SK-N-SH treated with all-trans-retinoic acid at 6 μM for 48 hours (cell line): ENCODE measurements around the gene PPBP.
"Not testable (repeated sequence)": the region's sequence is repeated elsewhere in the genome, so short reads cannot be mapped to it uniquely, and the experiment has no call there.

Source experiments
- ATAC-seq: fragments of 200-7000 bp; cut with Tn5 transposase; 3 replicates; pipeline ENCODE4 v1.9.1; 2020; ENCODE audit warnings: mild to moderate bottlenecking, moderate library complexity
- ARNTL ChIP-seq: fragments of 450-650 bp; formaldehyde crosslinking; IDR thresholded peaks from 2 replicates; pipeline ENCODE4 v1.5.0; 2020; ENCODE audit warnings: low read depth, mild to moderate bottlenecking, moderate library complexity, borderline replicate concordance
- BACH2 ChIP-seq: fragments of 250-450 bp; sonication (Bioruptor Pico); IDR thresholded peaks from 2 replicates; pipeline ENCODE4 v1.9.0; 2021; ENCODE audit warnings: mild to moderate bottlenecking, borderline replicate concordance
- CSDC2 ChIP-seq: fragments of 250-450 bp; sonication (Bioruptor Pico); IDR thresholded peaks from 2 replicates; pipeline ENCODE4 v1.5.0; 2020; ENCODE audit warnings: mild to moderate bottlenecking, moderate library complexity
- GLIS3 ChIP-seq: fragments of 250-450 bp; sonication (Bioruptor Pico); IDR thresholded peaks from 2 replicates; pipeline ENCODE4 v1.5.0; 2020; ENCODE audit warnings: mild to moderate bottlenecking, moderate library complexity
- ISL1 ChIP-seq: fragments of 250-450 bp; sonication (Bioruptor Pico); IDR thresholded peaks from 2 replicates; pipeline ENCODE4 v2.1.2; 2022; ENCODE audit warnings: mild to moderate bottlenecking, moderate library complexity
- OSR1 ChIP-seq: fragments of 250-450 bp; sonication (Bioruptor Pico); IDR thresholded peaks from 2 replicates; pipeline ENCODE4 v1.8.0; 2022; ENCODE audit warnings: moderate library complexity, mild to moderate bottlenecking, inconsistent platforms
- PPARA ChIP-seq: fragments of 250-450 bp; sonication (Bioruptor Pico); IDR thresholded peaks from 2 replicates; pipeline ENCODE4 v1.5.0; 2020; ENCODE audit warnings: mild to moderate bottlenecking, borderline replicate concordance
- SNAI2 ChIP-seq: fragments of 250-450 bp; sonication (Bioruptor Pico); IDR thresholded peaks from 2 replicates; pipeline ENCODE4 v1.5.0; 2020; ENCODE audit warnings: mild to moderate bottlenecking, moderate library complexity
- TCF4 ChIP-seq: fragments of 250-450 bp; sonication (Bioruptor Pico); IDR thresholded peaks from 2 replicates; pipeline ENCODE4 v1.8.0; 2021; ENCODE audit warnings: mild to moderate bottlenecking, moderate library complexity, borderline replicate concordance
- TOX ChIP-seq: fragments of 250-450 bp; sonication (Bioruptor Pico); IDR thresholded peaks from 2 replicates; pipeline ENCODE4 v1.8.0; 2021; ENCODE audit warnings: mild to moderate bottlenecking, moderate library complexity, borderline replicate concordance
- TSHZ2 ChIP-seq: fragments of 250-450 bp; sonication (Bioruptor Pico); IDR thresholded peaks from 2 replicates; pipeline ENCODE4 v1.5.0; 2020; ENCODE audit warnings: mild to moderate bottlenecking, moderate library complexity
- ZC3H10 ChIP-seq: fragments of 250-450 bp; sonication (Bioruptor Pico); IDR thresholded peaks from 2 replicates; pipeline ENCODE4 v1.5.1; 2021; ENCODE audit warnings: mild to moderate bottlenecking, moderate library complexity
- ZFP3 ChIP-seq: fragments of 250-450 bp; sonication (Bioruptor Pico); IDR thresholded peaks from 2 replicates; pipeline ENCODE4 v1.5.0; 2020; ENCODE audit warnings: mild to moderate bottlenecking, moderate library complexity
- ZFP30 ChIP-seq: fragments of 450-650 bp; formaldehyde crosslinking; IDR thresholded peaks from 2 replicates; pipeline ENCODE4 v1.5.0; 2022; ENCODE audit warnings: mild to moderate bottlenecking, moderate library complexity
- ZNF8 ChIP-seq: fragments of 450-650 bp; formaldehyde crosslinking; IDR thresholded peaks from 2 replicates; pipeline ENCODE4 v1.5.0; 2020; ENCODE audit warnings: mild to moderate bottlenecking, moderate library complexity
- TF ChIP-seq, protein P1 (sequence below): fragments of 250-450 bp; sonication (Bioruptor Pico); IDR thresholded peaks from 2 replicates; pipeline ENCODE4 v1.5.1; 2021; ENCODE audit warnings: mild to moderate bottlenecking, moderate library complexity
- TF ChIP-seq, protein P2 (sequence below): fragments of 250-450 bp; sonication (Bioruptor Pico); IDR thresholded peaks from 2 replicates; pipeline ENCODE4 v1.8.0; 2021; ENCODE audit warnings: low read depth, mild to moderate bottlenecking, moderate library complexity, borderline replicate concordance
- TF ChIP-seq, protein P3 (sequence below): fragments of 250-450 bp; sonication (Bioruptor Pico); IDR thresholded peaks from 2 replicates; pipeline ENCODE4 v1.8.0; 2020; ENCODE audit warnings: mild to moderate bottlenecking, moderate library complexity, borderline replicate concordance

Gene PPBP

GRCh38 chr4:73989031-73989430 lies 1.0 kb upstream of the PPBP start:
- no peak for ATAC-seq
- TF ChIP-seq OSR1 (CRISPR knock-in tag) (no peak), CSDC2 (CRISPR knock-in tag) (no peak), ARNTL (CRISPR knock-in tag) (no peak), PPARA (CRISPR knock-in tag) (no peak)
- TF ChIP-seq, protein P1, sequence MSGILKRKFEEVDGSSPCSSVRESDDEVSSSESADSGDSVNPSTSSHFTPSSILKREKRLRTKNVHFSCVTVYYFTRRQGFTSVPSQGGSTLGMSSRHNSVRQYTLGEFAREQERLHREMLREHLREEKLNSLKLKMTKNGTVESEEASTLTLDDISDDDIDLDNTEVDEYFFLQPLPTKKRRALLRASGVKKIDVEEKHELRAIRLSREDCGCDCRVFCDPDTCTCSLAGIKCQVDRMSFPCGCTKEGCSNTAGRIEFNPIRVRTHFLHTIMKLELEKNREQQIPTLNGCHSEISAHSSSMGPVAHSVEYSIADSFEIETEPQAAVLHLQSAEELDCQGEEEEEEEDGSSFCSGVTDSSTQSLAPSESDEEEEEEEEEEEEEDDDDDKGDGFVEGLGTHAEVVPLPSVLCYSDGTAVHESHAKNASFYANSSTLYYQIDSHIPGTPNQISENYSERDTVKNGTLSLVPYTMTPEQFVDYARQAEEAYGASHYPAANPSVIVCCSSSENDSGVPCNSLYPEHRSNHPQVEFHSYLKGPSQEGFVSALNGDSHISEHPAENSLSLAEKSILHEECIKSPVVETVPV: no peak
- TF ChIP-seq, protein P2, sequence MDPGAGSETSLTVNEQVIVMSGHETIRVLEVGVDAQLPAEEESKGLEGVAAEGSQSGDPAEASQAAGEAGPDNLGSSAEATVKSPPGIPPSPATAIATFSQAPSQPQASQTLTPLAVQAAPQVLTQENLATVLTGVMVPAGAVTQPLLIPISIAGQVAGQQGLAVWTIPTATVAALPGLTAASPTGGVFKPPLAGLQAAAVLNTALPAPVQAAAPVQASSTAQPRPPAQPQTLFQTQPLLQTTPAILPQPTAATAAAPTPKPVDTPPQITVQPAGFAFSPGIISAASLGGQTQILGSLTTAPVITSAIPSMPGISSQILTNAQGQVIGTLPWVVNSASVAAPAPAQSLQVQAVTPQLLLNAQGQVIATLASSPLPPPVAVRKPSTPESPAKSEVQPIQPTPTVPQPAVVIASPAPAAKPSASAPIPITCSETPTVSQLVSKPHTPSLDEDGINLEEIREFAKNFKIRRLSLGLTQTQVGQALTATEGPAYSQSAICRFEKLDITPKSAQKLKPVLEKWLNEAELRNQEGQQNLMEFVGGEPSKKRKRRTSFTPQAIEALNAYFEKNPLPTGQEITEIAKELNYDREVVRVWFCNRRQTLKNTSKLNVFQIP (CRISPR knock-in tag): no peak

GRCh38 chr4:73985528-73985852 lies 2.5 kb downstream of the PPBP start:
- ATAC-seq: no peak
- TF ChIP-seq ZC3H10 (CRISPR knock-in tag) (no peak), ISL1 (CRISPR knock-in tag) (no peak), ZNF8 (CRISPR knock-in tag) (no peak), ARNTL (CRISPR knock-in tag) (no peak), TCF4 (CRISPR knock-in tag) (no peak), ZFP3 (CRISPR knock-in tag) (no peak), SNAI2 (CRISPR knock-in tag) (no peak), BACH2 (CRISPR knock-in tag) (no peak)

DNA sequence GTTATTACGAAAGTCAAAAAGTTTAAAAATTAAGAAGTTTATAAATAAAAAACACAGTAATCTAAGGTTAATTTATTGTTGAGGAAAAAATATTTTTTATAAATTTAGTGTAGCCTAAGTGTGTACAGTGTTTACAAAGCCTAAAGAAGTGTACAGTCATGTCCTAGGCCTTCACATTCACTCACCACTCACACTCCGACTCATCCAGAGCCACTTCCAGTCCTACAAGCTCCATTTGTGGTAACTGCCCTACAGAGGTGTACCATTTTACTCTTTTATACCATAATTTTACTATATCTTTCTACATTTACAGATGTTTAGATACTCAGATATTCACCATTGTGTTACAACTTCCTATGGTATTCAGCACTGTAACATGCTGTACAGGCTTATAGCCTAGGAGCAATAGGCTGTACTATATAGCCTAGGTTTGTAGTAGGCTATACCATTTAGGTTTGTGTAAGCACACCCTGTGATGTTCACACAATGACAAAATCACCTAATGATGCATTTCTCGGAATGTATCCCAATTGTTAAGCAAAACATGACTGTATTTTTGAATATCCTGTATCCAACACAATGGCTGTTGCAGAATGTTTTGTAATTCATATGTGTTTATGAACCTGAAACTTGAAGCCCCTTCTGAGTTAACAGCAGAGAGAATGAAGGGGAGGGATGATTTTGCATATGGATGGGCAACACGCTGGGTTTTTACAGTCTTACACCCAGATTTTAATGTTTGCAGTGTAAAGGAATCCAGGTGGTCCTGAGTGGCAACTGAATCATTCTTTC lies 3.1 kb downstream of the PPBP start:
- TF ChIP-seq ZFP3 (CRISPR knock-in tag) (no peak), ZFP30 (CRISPR knock-in tag) (no peak), GLIS3 (no peak), OSR1 (CRISPR knock-in tag) (no peak), ARNTL (CRISPR knock-in tag) (no peak), TCF4 (CRISPR knock-in tag) (no peak)
- TF ChIP-seq, protein P3, sequence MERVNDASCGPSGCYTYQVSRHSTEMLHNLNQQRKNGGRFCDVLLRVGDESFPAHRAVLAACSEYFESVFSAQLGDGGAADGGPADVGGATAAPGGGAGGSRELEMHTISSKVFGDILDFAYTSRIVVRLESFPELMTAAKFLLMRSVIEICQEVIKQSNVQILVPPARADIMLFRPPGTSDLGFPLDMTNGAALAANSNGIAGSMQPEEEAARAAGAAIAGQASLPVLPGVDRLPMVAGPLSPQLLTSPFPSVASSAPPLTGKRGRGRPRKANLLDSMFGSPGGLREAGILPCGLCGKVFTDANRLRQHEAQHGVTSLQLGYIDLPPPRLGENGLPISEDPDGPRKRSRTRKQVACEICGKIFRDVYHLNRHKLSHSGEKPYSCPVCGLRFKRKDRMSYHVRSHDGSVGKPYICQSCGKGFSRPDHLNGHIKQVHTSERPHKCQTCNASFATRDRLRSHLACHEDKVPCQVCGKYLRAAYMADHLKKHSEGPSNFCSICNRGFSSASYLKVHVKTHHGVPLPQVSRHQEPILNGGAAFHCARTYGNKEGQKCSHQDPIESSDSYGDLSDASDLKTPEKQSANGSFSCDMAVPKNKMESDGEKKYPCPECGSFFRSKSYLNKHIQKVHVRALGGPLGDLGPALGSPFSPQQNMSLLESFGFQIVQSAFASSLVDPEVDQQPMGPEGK (CRISPR knock-in tag): no peak
- no peak for ATAC-seq

- ATAC-seq: not testable (repeated sequence)
Observed at GRCh38 chr4:73981175-73981574, 6.8 kb downstream of the PPBP start.

GRCh38 chr4:73979407-73979957 lies 8.5 kb downstream of the PPBP start:
- ATAC-seq: no peak
- TF ChIP-seq CSDC2 (CRISPR knock-in tag): no peak
- TF ChIP-seq, protein P1: no peak
- TF ChIP-seq ZNF8 (CRISPR knock-in tag): no peak
- no peak for TF ChIP-seq ISL1 (CRISPR knock-in tag)
- no peak for TF ChIP-seq ZFP30 (CRISPR knock-in tag)

- ATAC-seq: no peak
- TF ChIP-seq GLIS3: no peak
- TF ChIP-seq SNAI2 (CRISPR knock-in tag): no peak
- no peak for TF ChIP-seq TSHZ2 (CRISPR knock-in tag)
- TF ChIP-seq, protein P3 (CRISPR knock-in tag): no peak
- no peak for TF ChIP-seq TOX
- TF ChIP-seq ZC3H10 (CRISPR knock-in tag): no peak
- no peak for TF ChIP-seq ISL1 (CRISPR knock-in tag)
Observed at GRCh38 chr4:73978886-73979285, 9.1 kb downstream of the PPBP start.
